Activated CD8-positive, alpha-beta T cell treated with anti-CD3 and anti-CD28 coated beads for 36 hours (primary cell): ENCODE results near the gene ATP6V0C. TPM values are rescaled to one million over a fixed set of nuclear protein-coding genes. Genes with fewer than 3 reads are reported as not detected.
"Not testable (repeated sequence)": the region's sequence is repeated elsewhere in the genome, so short reads cannot be mapped to it uniquely, and the experiment has no call there.

Experiments used
- ATAC-seq: fragments of 200-7000 bp; cut with Tn5 transposase; one replicate; pipeline ENCODE4 v1.10.0; 2021; ENCODE audit warnings: mild to moderate bottlenecking, moderate library complexity
- CTCF ChIA-PET: fragments of 350-600 bp; sonication (Branson Sonifier 250); formaldehyde crosslinking; loops from one replicate; lab custom pipeline; 2021; ENCODE audit warnings: antibody characterized with exemption; lab: Charles Lee
- POLR2A ChIA-PET: fragments of 350-600 bp; sonication (Branson Sonifier 250); formaldehyde crosslinking; loops from one replicate; lab custom pipeline; 2021; ENCODE audit warnings: antibody characterized with exemption; lab: Charles Lee
- DNase-seq: peaks from one replicate; pipeline ENCODE4 v3.0.0-alpha.2; 2020
- H3K27ac Mint-ChIP-seq: one replicate; pipeline ENCODE4 v1.8.0; 2021; ENCODE audit warnings: mild to moderate bottlenecking, mixed read lengths
- H3K27me3 Mint-ChIP-seq: one replicate; pipeline ENCODE4 v1.8.0; 2021; ENCODE audit warnings: mixed read lengths
- H3K36me3 Mint-ChIP-seq: one replicate; pipeline ENCODE4 v1.8.0; 2021; ENCODE audit warnings: low read depth, mixed read lengths
- H3K4me1 Mint-ChIP-seq: one replicate; pipeline ENCODE4 v1.8.0; 2021; ENCODE audit warnings: low read depth, mixed read lengths
- H3K4me3 Mint-ChIP-seq: one replicate; pipeline ENCODE4 v1.8.0; 2021; ENCODE audit warnings: mild to moderate bottlenecking, moderate library complexity, mixed read lengths
- H3K9me3 Mint-ChIP-seq: one replicate; pipeline ENCODE4 v1.8.0; 2021; ENCODE audit warnings: mixed read lengths
- intact Hi-C: fragments of 100-400 bp; cut with micrococcal nuclease; formaldehyde crosslinking; loops from one replicate; pipeline ENCODE4 v1.10.0; 2022
- total RNA-seq, 2 experiments: library from RNA; stranded (reverse); gene quantifications; one replicate each; pipeline ENCODE4 v1.2.3, GENCODE V29; 2021
- TF ChIP-seq, protein P1 (sequence below): fragments of 200-600 bp; IDR thresholded peaks from one replicate; pipeline ENCODE4 v1.8.0; 2022; ENCODE audit warnings: antibody characterized with exemption, mild to moderate bottlenecking

ATP6V0C gene
- total RNA-seq, 2 experiments from 2014 or later: 85.9 to 88.6 TPM

DNA sequence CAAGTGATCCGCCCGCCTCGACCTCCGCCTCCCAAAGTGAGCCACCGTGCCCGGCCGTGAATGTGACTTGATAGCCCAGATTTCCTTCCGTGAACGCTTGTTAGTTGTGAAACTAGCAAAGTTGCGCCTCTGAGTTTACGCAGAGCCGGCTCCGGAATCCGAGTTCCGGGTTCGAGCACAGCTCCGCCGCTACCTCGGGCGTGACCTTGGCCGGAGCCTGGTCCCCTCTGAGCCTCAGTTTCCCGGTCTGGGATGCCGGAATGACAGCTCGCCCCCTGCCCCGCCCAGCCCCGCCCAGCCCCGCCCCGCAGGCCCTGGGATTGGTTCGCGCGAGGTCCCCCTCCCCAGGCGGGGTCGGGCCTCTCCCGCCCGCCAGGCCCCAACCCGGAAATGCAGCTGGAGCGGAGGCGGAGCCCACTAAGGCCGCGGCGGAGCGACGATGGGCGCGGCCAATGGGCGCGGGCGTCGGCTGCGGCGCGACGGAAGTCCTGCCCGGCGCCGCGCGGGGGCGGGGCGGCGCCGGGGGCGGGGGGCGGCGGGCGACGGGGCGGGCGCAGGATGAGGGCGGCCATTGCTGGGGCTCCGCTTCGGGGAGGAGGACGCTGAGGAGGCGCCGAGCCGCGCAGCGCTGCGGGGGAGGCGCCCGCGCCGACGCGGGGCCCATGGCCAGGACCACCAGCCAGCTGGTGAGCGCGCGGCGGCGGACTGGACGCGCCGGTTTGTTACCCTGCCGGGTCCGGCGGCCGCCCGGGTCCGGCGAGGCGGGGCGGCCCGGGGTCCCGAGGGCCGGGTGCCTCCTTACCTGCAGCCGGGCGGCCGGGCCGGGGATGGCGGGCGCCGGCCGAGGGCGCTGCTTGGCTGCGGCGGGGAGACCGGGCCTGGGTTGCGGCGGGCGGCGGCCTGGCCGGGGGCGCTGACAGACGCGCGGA lies 24.0 kb downstream of the ATP6V0C start, which contains the start of gene PDPK1:
TSS of gene PDPK1 (plus strand) at position 571 of the 929 bp plus-strand sequence. CDS start at position 663, 92 bp downstream.
- DNase-seq (peak; percentile 95), ATAC-seq (peak; percentile 93)
- H3K4me1 Mint-ChIP-seq: peaks cover 39% of the 10 kb centered on the region
- peak within 1 kb of the TSS; percentile 82 for H3K4me3 Mint-ChIP-seq
- H3K27ac Mint-ChIP-seq: peak within 1 kb of the TSS; percentile 90
- no peaks in the 10 kb centered on the region for H3K27me3 Mint-ChIP-seq
- no peaks in the 10 kb centered on the region for H3K9me3 Mint-ChIP-seq
- H3K36me3 Mint-ChIP-seq: peaks cover 6% of the 10 kb centered on the region
- intact Hi-C loops: loop anchor here (10.0 kb wide), 1 partner anchor 47 kb away; no protein-coding TSS in a partner anchor
- TF ChIP-seq, protein P1, sequence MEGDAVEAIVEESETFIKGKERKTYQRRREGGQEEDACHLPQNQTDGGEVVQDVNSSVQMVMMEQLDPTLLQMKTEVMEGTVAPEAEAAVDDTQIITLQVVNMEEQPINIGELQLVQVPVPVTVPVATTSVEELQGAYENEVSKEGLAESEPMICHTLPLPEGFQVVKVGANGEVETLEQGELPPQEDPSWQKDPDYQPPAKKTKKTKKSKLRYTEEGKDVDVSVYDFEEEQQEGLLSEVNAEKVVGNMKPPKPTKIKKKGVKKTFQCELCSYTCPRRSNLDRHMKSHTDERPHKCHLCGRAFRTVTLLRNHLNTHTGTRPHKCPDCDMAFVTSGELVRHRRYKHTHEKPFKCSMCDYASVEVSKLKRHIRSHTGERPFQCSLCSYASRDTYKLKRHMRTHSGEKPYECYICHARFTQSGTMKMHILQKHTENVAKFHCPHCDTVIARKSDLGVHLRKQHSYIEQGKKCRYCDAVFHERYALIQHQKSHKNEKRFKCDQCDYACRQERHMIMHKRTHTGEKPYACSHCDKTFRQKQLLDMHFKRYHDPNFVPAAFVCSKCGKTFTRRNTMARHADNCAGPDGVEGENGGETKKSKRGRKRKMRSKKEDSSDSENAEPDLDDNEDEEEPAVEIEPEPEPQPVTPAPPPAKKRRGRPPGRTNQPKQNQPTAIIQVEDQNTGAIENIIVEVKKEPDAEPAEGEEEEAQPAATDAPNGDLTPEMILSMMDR: no peak
- ChIA-PET POLR2A (interaction anchor here (2.1 to 2.6 kb wide), 2 partner anchors 17 to 24 kb away, joined by 8 to 11 read pairs; partner anchors contain the start of genes AMDHD2 and ATP6V0C), CTCF (no interaction called here)

DNA sequence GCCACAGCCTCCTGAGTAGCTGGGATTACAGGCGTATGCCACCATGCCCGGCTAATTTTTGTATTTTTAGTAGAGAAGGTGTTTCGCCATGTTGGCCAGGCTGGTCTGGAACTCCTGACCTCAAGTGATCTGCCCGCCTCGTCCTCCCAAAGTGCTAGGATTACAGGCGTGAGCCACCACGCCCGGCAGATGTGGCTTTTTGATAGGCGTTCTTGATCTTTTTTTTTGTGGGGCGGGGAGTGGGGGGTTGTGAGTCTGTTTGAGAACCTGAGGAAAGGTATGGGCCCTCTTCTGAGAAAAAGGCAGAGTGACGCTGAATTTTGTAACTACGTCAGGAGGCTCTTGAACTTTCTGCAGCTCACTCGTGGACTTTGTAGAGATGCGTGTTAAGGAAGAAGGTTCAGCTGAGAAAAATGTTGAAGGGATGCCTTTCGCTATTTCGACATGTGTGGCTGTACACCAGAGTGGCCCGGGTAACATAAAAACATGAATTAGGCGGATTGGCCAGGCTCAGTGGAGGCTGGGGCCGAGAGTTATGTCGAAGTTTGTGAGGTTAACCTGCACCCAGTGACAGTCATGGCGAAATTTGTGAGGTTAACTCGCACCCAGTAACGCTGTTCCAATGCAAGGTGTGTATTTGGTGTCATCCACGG lies 25.6 kb downstream of the ATP6V0C start:
- DNase-seq, H3K27me3 Mint-ChIP-seq, ATAC-seq, CTCF ChIA-PET, H3K9me3 Mint-ChIP-seq, H3K27ac Mint-ChIP-seq, H3K36me3 Mint-ChIP-seq, POLR2A ChIA-PET: not testable (repeated sequence)
- intact Hi-C loops: loop anchor here (10.0 kb wide), 1 partner anchor 45 kb away; no protein-coding TSS in a partner anchor
- Mint-ChIP-seq H3K4me3 (peak overlapping the region; percentile 75), H3K4me1 (peaks cover 36% of the 10 kb centered on the region)

DNA sequence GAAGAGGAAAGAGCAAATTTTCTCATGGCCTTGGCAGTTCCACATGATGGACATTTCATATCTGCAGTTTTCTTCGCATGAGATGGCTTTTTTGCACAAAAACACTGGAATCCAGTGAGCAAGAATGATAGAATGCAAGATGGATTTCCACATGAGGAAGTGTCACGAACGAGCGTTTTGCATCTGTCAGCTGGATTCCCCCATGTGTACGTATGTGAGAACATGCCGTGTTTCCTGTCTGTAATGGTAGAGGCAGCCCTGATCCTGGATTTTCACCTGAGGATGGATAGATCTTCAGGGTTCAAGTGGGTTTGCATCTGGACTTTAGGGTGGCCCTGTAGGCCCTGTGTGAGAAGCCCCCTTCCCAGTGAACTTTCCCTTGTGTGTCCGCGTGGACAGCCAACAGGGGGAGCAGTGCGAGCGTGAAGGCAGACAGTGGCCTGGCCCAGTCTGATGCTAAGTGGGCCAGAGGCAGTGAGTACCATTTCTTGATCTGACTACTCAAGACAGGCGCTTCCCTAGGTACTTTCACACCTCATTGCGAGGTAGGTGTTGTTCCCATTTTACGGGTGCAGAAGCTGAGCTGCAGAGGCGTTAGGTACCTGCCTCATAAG lies 26.2 kb downstream of the ATP6V0C start:
- ATAC-seq, H3K9me3 Mint-ChIP-seq, H3K36me3 Mint-ChIP-seq, CTCF ChIA-PET, H3K27ac Mint-ChIP-seq, H3K27me3 Mint-ChIP-seq, POLR2A ChIA-PET: not testable (repeated sequence)
- intact Hi-C loops: loop anchor here (10.0 kb wide), 1 partner anchor 45 kb away; no protein-coding TSS in a partner anchor
- TF ChIP-seq, protein P1: peak; percentile 33
- H3K4me3 Mint-ChIP-seq: peak overlapping the region; percentile 75
- peaks cover 36% of the 10 kb centered on the region for H3K4me1 Mint-ChIP-seq
- peak; percentile 56 for DNase-seq

DNA sequence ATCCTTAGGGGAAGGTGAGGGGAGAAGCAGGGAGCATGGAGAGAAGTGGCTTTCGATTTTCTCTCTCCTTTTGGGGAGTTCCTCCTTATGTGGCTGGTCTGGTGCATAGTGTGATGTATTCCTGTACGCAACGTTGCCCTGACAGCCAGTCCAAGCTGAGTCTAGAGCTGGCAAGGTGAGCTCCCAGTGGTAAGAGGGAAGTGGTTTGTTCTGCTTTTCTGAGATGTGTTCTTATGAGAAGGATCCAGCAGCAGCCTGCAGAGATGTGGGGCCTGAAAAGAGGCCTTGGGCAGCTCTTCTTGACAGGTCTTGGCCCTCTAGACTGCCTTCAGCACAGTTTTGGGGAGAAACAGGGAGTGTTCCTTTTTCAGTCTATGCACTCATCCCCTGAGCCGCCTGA lies 27.2 kb downstream of the ATP6V0C start:
- H3K4me3 Mint-ChIP-seq, POLR2A ChIA-PET, CTCF ChIA-PET, H3K9me3 Mint-ChIP-seq, DNase-seq, H3K36me3 Mint-ChIP-seq, H3K27me3 Mint-ChIP-seq, ATAC-seq, intact Hi-C loops: not testable (repeated sequence)
- Mint-ChIP-seq H3K27ac (peak overlapping the region; percentile 64), H3K4me1 (peaks cover 36% of the 10 kb centered on the region)

DNA sequence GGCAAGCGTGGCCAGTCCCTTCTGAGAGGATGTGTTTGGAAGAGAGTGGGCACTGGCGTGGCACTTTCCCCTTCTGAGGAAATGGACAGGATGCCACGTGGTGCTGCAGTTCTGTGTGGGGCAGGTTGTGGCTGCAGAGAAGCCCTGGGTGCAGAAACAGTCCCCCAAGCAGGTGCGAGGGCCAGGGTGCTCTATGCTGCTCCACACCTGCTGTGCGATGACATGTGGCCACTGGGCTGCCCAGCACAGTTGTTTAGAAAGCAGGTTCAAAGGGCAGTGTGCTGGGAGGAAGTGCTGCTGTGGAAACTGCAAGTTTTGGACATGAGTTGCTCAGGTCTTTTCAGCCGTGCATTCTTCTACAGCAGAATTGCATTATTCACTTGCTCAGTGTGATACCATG lies 27.7 kb downstream of the ATP6V0C start:
- H3K27me3 Mint-ChIP-seq, CTCF ChIA-PET, H3K4me3 Mint-ChIP-seq, DNase-seq, ATAC-seq, H3K9me3 Mint-ChIP-seq, intact Hi-C loops, H3K27ac Mint-ChIP-seq, POLR2A ChIA-PET, H3K36me3 Mint-ChIP-seq: not testable (repeated sequence)
- H3K4me1 Mint-ChIP-seq: peaks cover 36% of the 10 kb centered on the region

DNA sequence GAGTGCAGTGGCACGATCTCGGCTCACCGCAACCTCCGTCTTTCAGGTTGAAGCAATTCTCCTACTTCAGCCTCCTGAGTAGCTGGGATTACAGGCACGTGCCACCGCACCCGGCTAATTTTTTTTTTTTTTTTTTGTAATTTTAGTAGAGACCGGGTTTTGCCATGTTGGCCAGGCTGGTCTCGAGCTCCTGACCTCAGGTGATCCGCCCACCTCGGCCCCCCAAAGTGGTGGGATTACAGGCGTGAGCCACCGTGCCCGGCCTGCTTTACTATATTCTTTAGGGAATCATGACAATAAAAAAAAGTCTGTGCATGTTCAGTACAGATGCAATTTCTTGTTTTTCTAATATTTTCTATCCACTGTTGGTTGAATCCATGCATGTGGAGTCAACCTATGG lies 30.0 kb downstream of the ATP6V0C start:
- H3K4me3 Mint-ChIP-seq, H3K27me3 Mint-ChIP-seq, CTCF ChIA-PET, DNase-seq, H3K27ac Mint-ChIP-seq, H3K36me3 Mint-ChIP-seq, ATAC-seq, H3K9me3 Mint-ChIP-seq, intact Hi-C loops, POLR2A ChIA-PET: not testable (repeated sequence)
- peaks cover 28% of the 10 kb centered on the region for H3K4me1 Mint-ChIP-seq

DNA sequence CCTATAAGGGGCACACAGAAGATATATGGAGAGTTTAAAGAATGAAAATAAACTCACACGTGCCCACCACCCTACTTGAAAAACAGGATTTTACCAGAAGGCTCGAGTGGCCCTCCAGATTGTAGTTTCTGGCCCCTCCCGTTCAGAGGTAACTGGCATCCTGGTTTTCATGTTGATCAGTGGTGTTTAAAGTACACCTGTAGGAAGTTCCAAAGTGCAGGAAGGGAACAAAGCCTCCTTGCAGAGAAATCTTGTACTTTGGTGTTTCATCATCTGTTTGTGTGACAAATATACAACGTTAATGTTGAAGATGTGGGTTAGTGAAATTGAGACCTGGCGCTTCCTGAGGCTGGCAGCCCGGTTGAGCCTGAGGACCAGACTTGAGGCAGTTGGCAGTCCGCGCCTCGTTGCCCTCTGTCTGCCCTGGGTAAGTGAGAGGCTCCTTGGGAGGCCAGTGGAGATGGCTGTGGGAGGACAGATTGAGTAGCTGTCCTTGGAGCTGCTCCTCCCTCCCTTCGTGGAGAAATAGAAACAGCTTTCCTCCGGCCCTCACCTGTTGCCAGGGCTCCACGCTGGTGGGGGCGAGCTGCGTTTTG lies 36.6 kb downstream of the ATP6V0C start:
- ATAC-seq, H3K9me3 Mint-ChIP-seq, H3K4me1 Mint-ChIP-seq, H3K4me3 Mint-ChIP-seq, POLR2A ChIA-PET, DNase-seq, intact Hi-C loops, H3K27ac Mint-ChIP-seq, H3K27me3 Mint-ChIP-seq, CTCF ChIA-PET, H3K36me3 Mint-ChIP-seq: not testable (repeated sequence)

DNA sequence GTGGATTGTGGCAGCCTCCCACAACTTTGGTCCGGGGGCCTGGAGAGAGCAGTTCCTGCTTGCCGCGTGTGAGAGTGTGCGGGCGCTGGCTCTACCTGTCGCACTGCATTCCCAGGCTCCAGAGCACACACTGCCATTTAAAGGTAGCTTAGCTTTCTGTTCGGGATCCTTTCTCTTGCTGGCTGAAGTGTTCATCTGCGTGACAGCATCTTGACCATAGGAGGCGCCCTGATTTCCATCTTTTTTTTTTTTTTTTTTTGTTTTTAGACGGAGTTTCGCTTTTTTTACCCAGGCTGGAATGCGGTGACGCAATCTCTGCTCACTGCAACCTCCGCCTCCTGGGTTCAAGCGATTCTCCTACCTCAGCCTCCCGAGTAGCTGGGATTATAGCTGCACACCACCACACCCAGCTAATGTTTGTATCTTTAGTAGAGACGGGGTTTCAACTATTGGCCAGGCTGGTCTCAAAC lies 37.7 kb downstream of the ATP6V0C start:
- not testable (repeated sequence) for H3K9me3 Mint-ChIP-seq

More for the DNA sequence above, 37.7 kb downstream of the ATP6V0C start:
- H3K36me3 Mint-ChIP-seq, H3K27me3 Mint-ChIP-seq, H3K27ac Mint-ChIP-seq, H3K4me1 Mint-ChIP-seq, POLR2A ChIA-PET, intact Hi-C loops, H3K4me3 Mint-ChIP-seq, DNase-seq, CTCF ChIA-PET, ATAC-seq: not testable (repeated sequence)
